ENCODE measurements around the gene PDGFB.
"Not testable (repeated sequence)": the region's sequence is repeated elsewhere in the genome, so short reads cannot be mapped to it uniquely, and the experiment has no call there.

Gene PDGFB

GRCh38 chr22:39224550-39224949, 20.2 kb downstream of the PDGFB start:
- Mint-ChIP-seq H3K27ac (no peak overlapping the region), H3K36me3 (no peaks in the 10 kb centered on the region), H3K27me3 (peaks cover 41% of the 10 kb centered on the region), H3K4me1 (peaks cover 4% of the 10 kb centered on the region), H3K9me3 (no peaks in the 10 kb centered on the region), H3K4me3 (no peak overlapping the region)
- no peak for DNase-seq
- CTCF ChIA-PET: no interaction called here

- peaks cover 36% of the 10 kb centered on the region for H3K27me3 Mint-ChIP-seq
- no peaks in the 10 kb centered on the region for H3K36me3 Mint-ChIP-seq
- H3K9me3 Mint-ChIP-seq: peaks cover 2% of the 10 kb centered on the region
- CTCF ChIA-PET: interaction anchor here (0.9 to 1.4 kb wide), 2 partner anchors 8 to 93 kb away, joined by 3 read pairs; no protein-coding TSS in a partner anchor
- peaks cover 4% of the 10 kb centered on the region for H3K4me1 Mint-ChIP-seq
- H3K4me3 Mint-ChIP-seq: no peak overlapping the region
- no peak overlapping the region for H3K27ac Mint-ChIP-seq
- peak; percentile 38 for DNase-seq
Observed at GRCh38 chr22:39223091-39223710, 21.6 kb downstream of the PDGFB start.

- Mint-ChIP-seq H3K27me3 (peaks cover 40% of the 10 kb centered on the region), H3K4me3 (no peak overlapping the region), H3K36me3 (no peaks in the 10 kb centered on the region), H3K9me3 (peaks cover 2% of the 10 kb centered on the region), H3K4me1 (peaks cover 4% of the 10 kb centered on the region), H3K27ac (no peak overlapping the region)
- DNase-seq: peak; percentile 8
- CTCF ChIA-PET: interaction anchor here (1.4 kb wide), 1 partner anchor 94 kb away, joined by 3 read pairs; no protein-coding TSS in a partner anchor
Observed at GRCh38 chr22:39221999-39222686, 22.6 kb downstream of the PDGFB start.

- Mint-ChIP-seq H3K27ac (no peak overlapping the region), H3K4me1 (peaks cover 4% of the 10 kb centered on the region), H3K36me3 (peaks cover 1% of the 10 kb centered on the region), H3K27me3 (peaks cover 48% of the 10 kb centered on the region), H3K9me3 (peaks cover 5% of the 10 kb centered on the region), H3K4me3 (no peak overlapping the region)
- CTCF ChIA-PET: interaction anchor here (1.4 kb wide), 1 partner anchor 95 kb away, joined by 3 read pairs; no protein-coding TSS in a partner anchor
- DNase-seq: peak; percentile 8
Observed at GRCh38 chr22:39220890-39221850, 23.6 kb downstream of the PDGFB start.

GRCh38 chr22:39220450-39220849, 24.3 kb downstream of the PDGFB start:
- peaks cover 5% of the 10 kb centered on the region for H3K9me3 Mint-ChIP-seq
- CTCF ChIA-PET: no interaction called here
- DNase-seq: peak; percentile 17
- peaks cover 4% of the 10 kb centered on the region for H3K4me1 Mint-ChIP-seq
- peaks cover 55% of the 10 kb centered on the region for H3K27me3 Mint-ChIP-seq
- peaks cover 1% of the 10 kb centered on the region for H3K36me3 Mint-ChIP-seq
- no peak overlapping the region for H3K4me3 Mint-ChIP-seq
- H3K27ac Mint-ChIP-seq: no peak overlapping the region

GRCh38 chr22:39219071-39220039, 25.4 kb downstream of the PDGFB start:
- CTCF ChIA-PET: interaction anchor here (0.8 kb wide), 1 partner anchor 10 kb away, joined by 3 read pairs; no protein-coding TSS in a partner anchor
- Mint-ChIP-seq H3K36me3 (peaks cover 1% of the 10 kb centered on the region), H3K9me3 (peaks cover 5% of the 10 kb centered on the region), H3K27ac (no peak overlapping the region), H3K27me3 (peaks cover 66% of the 10 kb centered on the region), H3K4me3 (no peak overlapping the region), H3K4me1 (peaks cover 4% of the 10 kb centered on the region)
- peak; percentile 18 for DNase-seq

GRCh38 chr22:39218432-39218831, 26.4 kb downstream of the PDGFB start:
- CTCF ChIA-PET, H3K4me3 Mint-ChIP-seq, DNase-seq, H3K4me1 Mint-ChIP-seq, H3K36me3 Mint-ChIP-seq, H3K9me3 Mint-ChIP-seq, H3K27ac Mint-ChIP-seq: not testable (repeated sequence)
- peaks cover 74% of the 10 kb centered on the region for H3K27me3 Mint-ChIP-seq

GRCh38 chr22:39216143-39216490, 28.7 kb downstream of the PDGFB start:
- Mint-ChIP-seq H3K4me3 (no peak overlapping the region), H3K9me3 (peaks cover 5% of the 10 kb centered on the region), H3K4me1 (no peaks in the 10 kb centered on the region), H3K36me3 (peaks cover 1% of the 10 kb centered on the region), H3K27ac (no peak overlapping the region), H3K27me3 (peaks cover 67% of the 10 kb centered on the region)
- no peak for DNase-seq
- CTCF ChIA-PET: interaction anchor here (1.0 to 2.4 kb wide), 5 partner anchors 20 to 101 kb away, joined by 3 to 8 read pairs (median 3); no protein-coding TSS in a partner anchor

- H3K27ac Mint-ChIP-seq: no peak overlapping the region
- no peak overlapping the region for H3K4me3 Mint-ChIP-seq
- peaks cover 5% of the 10 kb centered on the region for H3K9me3 Mint-ChIP-seq
- H3K27me3 Mint-ChIP-seq: peaks cover 65% of the 10 kb centered on the region
- peak; percentile 42 for DNase-seq
- CTCF ChIA-PET: interaction anchor here (0.8 to 2.4 kb wide), 8 partner anchors 8 to 102 kb away, joined by 3 to 8 read pairs (median 3); no protein-coding TSS in a partner anchor
- H3K4me1 Mint-ChIP-seq: no peaks in the 10 kb centered on the region
- H3K36me3 Mint-ChIP-seq: peaks cover 1% of the 10 kb centered on the region
Observed at GRCh38 chr22:39215426-39216142, 29.2 kb downstream of the PDGFB start.

GRCh38 chr22:39215070-39215396, 29.7 kb downstream of the PDGFB start:
- H3K27ac Mint-ChIP-seq: no peak overlapping the region
- H3K27me3 Mint-ChIP-seq: peaks cover 60% of the 10 kb centered on the region
- H3K9me3 Mint-ChIP-seq: peaks cover 5% of the 10 kb centered on the region
- no peak overlapping the region for H3K4me3 Mint-ChIP-seq
- no peaks in the 10 kb centered on the region for H3K4me1 Mint-ChIP-seq
- no peak for DNase-seq
- CTCF ChIA-PET: interaction anchor here (0.8 to 2.4 kb wide), 7 partner anchors 9 to 102 kb away, joined by 3 to 8 read pairs (median 3); no protein-coding TSS in a partner anchor
- H3K36me3 Mint-ChIP-seq: peaks cover 1% of the 10 kb centered on the region

- Mint-ChIP-seq H3K4me3 (no peak overlapping the region), H3K36me3 (peaks cover 1% of the 10 kb centered on the region), H3K27me3 (peaks cover 57% of the 10 kb centered on the region), H3K27ac (no peak overlapping the region), H3K4me1 (no peaks in the 10 kb centered on the region), H3K9me3 (peaks cover 5% of the 10 kb centered on the region)
- CTCF ChIA-PET: interaction anchor here (0.9 to 2.4 kb wide), 4 partner anchors 9 to 103 kb away, joined by 3 to 8 read pairs (median 6); no protein-coding TSS in a partner anchor
- DNase-seq: peak; percentile 15
Observed at GRCh38 chr22:39214383-39215069, 30.3 kb downstream of the PDGFB start.

- DNase-seq: no peak
- peaks cover 1% of the 10 kb centered on the region for H3K36me3 Mint-ChIP-seq
- H3K4me3 Mint-ChIP-seq: no peak overlapping the region
- H3K27ac Mint-ChIP-seq: no peak overlapping the region
- CTCF ChIA-PET: no interaction called here
- H3K4me1 Mint-ChIP-seq: no peaks in the 10 kb centered on the region
- H3K27me3 Mint-ChIP-seq: peaks cover 56% of the 10 kb centered on the region
- H3K9me3 Mint-ChIP-seq: peaks cover 3% of the 10 kb centered on the region
Observed at GRCh38 chr22:39214006-39214382, 30.8 kb downstream of the PDGFB start.

All from activated naive CD4-positive, alpha-beta T cell treated with anti-CD3 and anti-CD28 coated beads, Interleukin-2, amount 10 ng/mL, durations not matched to agents 7 days and 5 days (primary cell).